ENCODE results near the gene SNIP1. TPM values are rescaled to one million over a fixed set of nuclear protein-coding genes. Genes with fewer than 3 reads are reported as not detected.
A peak's percentile ranks its signal among the peaks of the same experiment; 100 is the strongest.

The SNIP1 gene
- total RNA-seq, 2 donors from 2014 or later = 20.2 TPM

GRCh38 chr1:37559080-37559479, 5.0 kb upstream of the SNIP1 start:
- WGBS, 2 experiments (ENCODE audit: insufficient coverage in 1 of 2, insufficient read length in 1 of 2) = 92 to 94% methylated on average over 2 to 6 of the region's 7 CpGs
- no peak for DNase-seq

GRCh38 chr1:37558411-37558810, 4.3 kb upstream of the SNIP1 start:
- no peak for DNase-seq
- Histone ChIP-seq H3K4me3 (ENCODE audit: low read length) (no peak overlapping the region), H3K36me3 (ENCODE audit: control insufficient read depth, insufficient read depth, low read length) (peaks cover 11% of the 10 kb centered on the region), H3K27me3 (ENCODE audit: control insufficient read depth, insufficient read depth, low read length, poor library complexity, severe bottlenecking) (no peaks in the 10 kb centered on the region), H3K4me1 (ENCODE audit: control insufficient read depth, insufficient read depth, low read length) (peaks cover 8% of the 10 kb centered on the region), H3K27ac (ENCODE audit: low read depth, low read length) (no peak overlapping the region), H3K9me3 (ENCODE audit: control insufficient read depth, low read length) (peaks cover 7% of the 10 kb centered on the region), H3K9ac (ENCODE audit: extremely low read depth, low read length, poor library complexity, severe bottlenecking) (no peak overlapping the region)
- peaks cover 10% of the 10 kb centered on the region for H3K36me3 Mint-ChIP-seq (ENCODE audit: low read depth)
- H3K27me3 Mint-ChIP-seq (ENCODE audit: insufficient read depth) = peaks cover 1% of the 10 kb centered on the region
- no peak for TF ChIP-seq CTCF (conservative IDR thresholded peaks at IDR 0.05)
- peaks cover 4% of the 10 kb centered on the region for H3K9me3 Mint-ChIP-seq
- no peak overlapping the region for H3K27ac Mint-ChIP-seq
- peaks cover 23% of the 10 kb centered on the region for H3K4me1 Mint-ChIP-seq
- no peak overlapping the region for H3K4me3 Mint-ChIP-seq
- WGBS, 2 experiments (ENCODE audit: insufficient coverage in 1 of 2, insufficient read length in 1 of 2) = 92 to 98% methylated on average over 1 of the region's 1 CpG

More at GRCh38 chr1:37559080-37559479, 5.0 kb upstream of the SNIP1 start:
- peaks cover 21% of the 10 kb centered on the region for H3K4me1 Mint-ChIP-seq
- Histone ChIP-seq H3K4me3 (ENCODE audit: low read length) (no peak overlapping the region), H3K27ac (ENCODE audit: low read depth, low read length) (no peak overlapping the region), H3K27me3 (ENCODE audit: control insufficient read depth, insufficient read depth, low read length, poor library complexity, severe bottlenecking) (no peaks in the 10 kb centered on the region), H3K9me3 (ENCODE audit: control insufficient read depth, low read length) (peaks cover 7% of the 10 kb centered on the region), H3K4me1 (ENCODE audit: control insufficient read depth, insufficient read depth, low read length) (peaks cover 8% of the 10 kb centered on the region), H3K36me3 (ENCODE audit: control insufficient read depth, insufficient read depth, low read length) (peaks cover 11% of the 10 kb centered on the region), H3K9ac (ENCODE audit: extremely low read depth, low read length, poor library complexity, severe bottlenecking) (no peak overlapping the region)
- H3K27ac Mint-ChIP-seq = no peak overlapping the region
- peaks cover 4% of the 10 kb centered on the region for H3K9me3 Mint-ChIP-seq
- peaks cover 1% of the 10 kb centered on the region for H3K27me3 Mint-ChIP-seq (ENCODE audit: insufficient read depth)
- H3K4me3 Mint-ChIP-seq = no peak overlapping the region
- no peak for TF ChIP-seq CTCF (conservative IDR thresholded peaks at IDR 0.05)
- H3K36me3 Mint-ChIP-seq (ENCODE audit: low read depth) = peaks cover 10% of the 10 kb centered on the region

- 92 to 100% methylated on average over 2 to 3 of the region's 3 CpGs for WGBS, 2 experiments (ENCODE audit: insufficient coverage in 1 of 2, insufficient read length in 1 of 2)
- no peak for TF ChIP-seq CTCF (conservative IDR thresholded peaks at IDR 0.05)
- H3K27me3 Mint-ChIP-seq (ENCODE audit: insufficient read depth) = peaks cover 1% of the 10 kb centered on the region
- peaks cover 32% of the 10 kb centered on the region for H3K4me1 Mint-ChIP-seq
- H3K36me3 ChIP-seq (ENCODE audit: control insufficient read depth, insufficient read depth, low read length) = peaks cover 11% of the 10 kb centered on the region
- peaks cover 4% of the 10 kb centered on the region for H3K9me3 Mint-ChIP-seq
- no peak overlapping the region for H3K27ac Mint-ChIP-seq
- peak overlapping the region; percentile 31 for H3K9ac ChIP-seq (ENCODE audit: extremely low read depth, low read length, poor library complexity, severe bottlenecking)
- H3K4me3 ChIP-seq (ENCODE audit: low read length) = peak overlapping the region; percentile 78
- H3K4me1 ChIP-seq (ENCODE audit: control insufficient read depth, insufficient read depth, low read length) = peaks cover 8% of the 10 kb centered on the region
- peaks cover 7% of the 10 kb centered on the region for H3K9me3 ChIP-seq (ENCODE audit: control insufficient read depth, low read length)
- no peaks in the 10 kb centered on the region for H3K27me3 ChIP-seq (ENCODE audit: control insufficient read depth, insufficient read depth, low read length, poor library complexity, severe bottlenecking)
- DNase-seq = no peak
- peaks cover 17% of the 10 kb centered on the region for H3K36me3 Mint-ChIP-seq (ENCODE audit: low read depth)
- H3K27ac ChIP-seq (ENCODE audit: low read depth, low read length) = no peak overlapping the region
- peak overlapping the region; percentile 70 for H3K4me3 Mint-ChIP-seq
These were observed 3.3 kb upstream of the SNIP1 start for GRCh38 chr1:37557402-37557801.
